HG02610 (cell line): ENCODE data around the gene CCR5AS.
"Not testable (repeated sequence)": the region's sequence is repeated elsewhere in the genome, so short reads cannot be mapped to it uniquely, and the experiment has no call there.

Experiments used
- ATAC-seq: cut with Tn5 transposase; IDR thresholded peaks from one replicate; pipeline ENCODE4 v1.9.1; 2021; ENCODE audit warnings: mild to moderate bottlenecking, moderate library complexity; ENCODE audit not compliant: unreplicated experiment

Gene CCR5AS

DNA sequence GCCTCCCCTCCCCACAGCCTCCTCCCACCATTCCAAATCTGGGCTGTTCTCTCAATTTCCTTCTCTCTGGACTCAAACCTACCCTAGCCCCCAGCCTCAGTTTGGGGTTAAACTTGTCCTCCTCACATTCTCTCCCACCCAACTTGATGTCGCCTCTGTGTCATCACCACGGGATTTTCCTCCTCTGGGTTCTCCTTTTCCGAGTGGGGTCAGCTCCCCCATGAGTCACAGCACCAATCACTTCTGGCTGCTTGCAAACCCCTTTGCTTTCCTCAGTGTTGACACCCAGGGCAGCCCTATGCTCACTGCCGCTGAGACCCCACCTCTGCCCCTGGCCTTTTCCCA is 451 bp downstream of the CCR5AS start:
- no peak for ATAC-seq

DNA sequence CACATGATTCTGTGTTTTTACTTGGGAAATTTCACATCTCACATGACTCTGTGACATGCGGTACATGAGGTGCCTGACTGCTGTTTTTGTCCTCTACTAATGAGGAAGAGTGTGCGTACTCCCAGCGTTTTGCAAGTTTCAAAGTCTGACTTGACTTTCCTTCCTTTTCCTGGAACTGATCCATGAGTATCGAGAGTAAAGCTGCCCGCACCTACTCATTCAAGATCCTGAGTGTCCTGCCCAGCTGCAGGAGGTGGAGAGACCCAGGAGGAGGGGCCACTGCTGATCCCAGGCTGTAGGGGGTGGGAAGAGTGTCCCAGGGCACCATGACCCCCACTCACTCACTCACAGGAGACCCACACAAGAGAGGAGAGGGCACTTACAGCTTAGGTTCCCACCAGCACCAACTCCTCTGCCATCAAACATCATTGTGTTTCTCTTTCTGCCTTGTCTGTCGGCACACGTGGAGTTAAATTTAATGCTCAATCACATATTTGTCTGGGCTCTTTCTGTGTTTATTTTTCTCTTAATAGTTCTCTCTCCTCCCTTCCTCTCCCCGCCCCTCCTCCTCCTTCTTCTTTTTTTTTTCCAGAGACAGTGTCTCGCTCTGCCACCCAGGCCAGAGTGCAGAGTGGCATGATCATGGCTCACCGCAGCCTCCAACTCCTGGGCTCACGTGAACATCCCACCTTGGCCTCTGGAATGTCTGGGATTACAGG is 1.4 kb downstream of the CCR5AS start:
- no peak for ATAC-seq

DNA sequence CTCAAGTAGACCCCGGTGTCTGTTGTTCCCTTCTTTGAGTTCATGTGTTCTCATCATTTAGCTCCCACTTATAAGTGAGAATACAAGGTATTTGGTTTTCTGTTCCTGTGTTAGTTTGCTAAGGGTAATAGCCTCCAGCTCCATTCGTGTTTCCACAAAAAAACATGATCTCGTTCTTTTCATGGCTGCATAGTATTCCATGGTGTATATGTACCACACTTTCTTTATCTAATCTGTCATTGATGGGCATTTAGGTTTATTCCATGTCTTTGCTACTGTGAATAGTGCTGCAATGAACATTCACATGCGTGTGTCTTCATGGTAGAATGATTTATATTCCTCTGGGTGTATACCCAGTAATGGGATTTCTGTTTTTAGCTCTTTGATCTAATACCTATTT is 4.0 kb downstream of the CCR5AS start:
- not testable (repeated sequence) for ATAC-seq

DNA sequence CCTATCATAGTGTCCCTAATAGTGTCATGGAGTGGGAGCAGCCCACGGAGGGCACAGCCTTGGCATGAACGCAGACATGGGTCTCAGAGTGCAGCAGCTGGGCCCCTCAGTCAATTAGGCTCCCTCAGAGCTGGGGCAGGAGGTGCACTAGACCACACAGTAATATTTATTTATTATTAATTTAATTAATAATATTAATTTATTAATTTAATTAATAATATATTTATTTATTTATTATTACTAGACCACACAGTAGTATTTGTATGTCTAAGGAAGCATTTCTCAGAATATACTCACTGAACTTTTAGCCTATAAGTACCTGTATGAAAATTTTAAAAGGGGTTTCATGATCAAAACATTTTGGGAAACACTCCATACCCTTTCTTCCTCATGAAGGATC is 5.3 kb downstream of the CCR5AS start:
- ATAC-seq, result no peak

DNA sequence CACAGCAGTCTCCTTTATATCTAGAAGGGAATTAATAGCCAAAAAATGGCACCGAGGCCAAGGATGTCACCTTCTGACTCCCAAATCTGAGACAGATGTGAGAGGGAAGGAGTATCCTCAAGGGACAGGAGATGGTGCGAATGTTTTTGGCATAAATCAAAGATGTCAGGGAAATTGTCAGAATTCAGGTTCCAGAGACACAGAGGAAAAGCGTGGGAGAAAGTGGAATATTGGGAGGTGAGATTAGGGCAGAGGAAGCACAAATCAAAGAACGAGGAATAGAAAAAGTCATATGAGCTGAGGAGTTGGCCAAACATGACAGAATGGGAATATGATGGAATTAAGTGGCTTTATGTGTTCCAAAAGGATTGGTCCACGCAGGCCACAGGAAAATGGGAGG is 6.0 kb downstream of the CCR5AS start:
- no peak for ATAC-seq

DNA sequence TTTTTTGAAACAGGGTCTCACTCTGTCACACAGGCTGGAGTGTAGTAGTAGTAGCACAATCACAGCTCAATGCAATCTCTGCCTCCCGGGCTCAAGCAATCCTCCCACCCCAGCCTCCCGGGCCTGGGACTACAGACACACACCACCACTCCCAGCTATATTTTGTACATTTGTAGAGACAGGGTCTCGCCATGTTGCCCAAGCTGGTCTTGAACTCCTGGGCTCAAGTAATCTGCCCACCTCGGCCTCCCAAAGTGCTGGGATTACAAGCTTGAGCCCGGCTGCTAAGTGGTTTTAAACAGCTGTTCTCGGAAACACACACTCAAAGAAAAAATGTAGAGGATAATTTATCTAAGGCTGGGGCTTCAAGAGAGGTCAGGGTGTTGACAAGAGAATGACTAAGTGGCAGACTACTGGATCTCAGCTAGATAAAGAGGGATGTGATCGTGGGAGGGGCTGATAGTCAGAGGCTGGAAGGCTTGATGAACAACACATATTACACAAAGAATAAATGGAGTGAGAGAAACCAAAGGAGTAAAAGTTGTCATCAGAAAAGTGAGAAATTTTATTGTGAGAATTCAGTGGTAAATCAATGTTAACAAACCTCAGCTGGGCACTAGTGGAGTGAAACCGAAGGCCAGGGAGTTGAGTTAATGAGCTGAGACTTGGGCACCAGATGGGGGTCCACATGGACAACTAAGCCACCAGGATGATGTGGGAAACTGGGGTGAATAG is 6.7 kb downstream of the CCR5AS start:
- ATAC-seq, result no peak

DNA sequence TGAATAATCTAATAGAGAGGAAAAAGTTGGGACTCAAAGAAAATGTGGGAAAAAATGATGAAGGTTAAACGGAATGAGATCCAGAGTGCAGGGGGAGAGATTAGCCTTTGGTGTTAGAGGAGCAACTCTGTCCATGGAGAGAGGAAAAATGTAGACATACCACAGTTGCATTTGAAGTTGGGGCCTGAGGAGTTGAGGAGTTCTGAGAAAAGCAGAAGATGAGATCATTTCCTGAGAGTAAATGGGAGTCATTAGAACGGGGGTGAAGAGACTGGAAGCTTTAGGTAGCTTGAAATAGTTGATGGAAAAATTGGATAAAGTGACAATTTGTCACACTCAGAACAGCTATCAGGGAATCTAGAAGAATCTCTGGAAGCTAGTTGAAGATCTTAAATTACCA is 7.3 kb downstream of the CCR5AS start:
- ATAC-seq, result no peak

DNA sequence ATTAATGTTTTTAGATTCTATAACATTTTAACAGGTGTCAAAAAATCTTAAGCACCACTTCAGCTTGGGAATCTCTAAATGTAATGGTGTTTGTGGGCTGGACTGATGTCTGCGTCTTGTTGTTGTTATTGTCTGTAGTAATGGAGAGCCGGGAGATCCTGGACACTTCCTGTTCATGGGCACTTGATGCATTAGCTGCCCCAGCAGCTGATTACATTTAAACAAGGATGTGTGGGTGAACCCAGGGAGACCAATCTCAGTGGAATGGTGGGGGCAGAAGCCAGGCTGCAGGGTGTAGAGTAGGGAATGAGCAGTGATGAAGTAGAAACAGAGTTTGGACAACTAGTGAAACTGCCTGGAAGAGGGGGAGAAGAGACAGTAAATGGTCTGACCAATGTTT is 7.8 kb downstream of the CCR5AS start:
- ATAC-seq, result no peak

DNA sequence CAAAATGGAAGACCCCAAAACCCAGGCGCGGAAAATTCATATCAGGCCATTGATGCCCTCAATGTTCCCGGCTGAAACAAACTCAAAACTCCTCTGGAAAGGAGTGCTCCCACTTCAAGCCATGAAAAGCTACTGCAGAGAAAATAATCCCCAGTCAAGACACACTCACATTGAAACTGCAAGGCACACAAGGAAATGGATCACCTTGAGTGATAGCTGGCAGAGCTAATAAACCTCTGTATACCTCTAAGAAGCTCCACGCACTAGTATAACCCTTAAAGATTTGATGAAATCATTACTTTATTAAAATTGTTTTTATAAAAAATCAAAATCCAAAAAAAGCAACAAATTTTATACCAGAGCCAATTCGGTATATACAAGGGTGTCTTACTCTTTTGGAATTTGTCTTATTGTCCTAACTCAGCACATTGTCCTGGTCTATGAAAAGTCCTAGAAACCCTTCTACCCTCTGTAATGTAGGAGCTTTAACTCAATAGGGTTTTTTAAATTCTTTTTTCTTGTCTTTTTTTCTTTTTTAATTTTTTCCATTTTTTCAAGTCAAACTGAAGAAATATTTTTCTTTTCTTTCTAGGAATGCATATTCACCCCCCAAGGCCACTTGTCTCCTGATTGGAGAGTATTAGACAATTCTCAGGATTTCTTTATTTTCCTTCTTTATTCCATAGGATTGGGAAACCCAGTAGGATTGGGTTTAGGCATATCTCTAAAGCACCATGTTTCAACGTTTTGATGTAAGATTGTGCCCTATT is 8.5 kb downstream of the CCR5AS start:
- no peak for ATAC-seq

DNA sequence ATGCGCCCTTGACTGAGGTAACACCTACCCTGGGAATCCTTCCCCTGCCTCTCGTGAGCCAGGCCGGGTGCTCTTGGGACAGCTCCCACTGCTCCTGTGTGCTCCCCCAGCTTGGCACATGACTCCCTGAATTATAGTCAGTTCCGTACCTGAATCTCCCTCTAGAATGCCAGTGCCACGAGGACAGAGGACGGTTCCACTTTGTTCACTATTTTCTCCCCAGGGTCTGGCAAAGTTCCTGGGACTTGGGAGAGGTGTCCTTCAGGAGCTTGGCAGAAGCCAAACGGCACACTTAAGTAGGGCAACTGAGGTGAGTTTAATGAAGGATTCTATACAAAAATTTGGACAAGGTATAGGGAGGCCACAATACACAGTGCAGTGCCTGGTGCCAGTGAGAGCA is 9.8 kb downstream of the CCR5AS start:
- no peak for ATAC-seq

DNA sequence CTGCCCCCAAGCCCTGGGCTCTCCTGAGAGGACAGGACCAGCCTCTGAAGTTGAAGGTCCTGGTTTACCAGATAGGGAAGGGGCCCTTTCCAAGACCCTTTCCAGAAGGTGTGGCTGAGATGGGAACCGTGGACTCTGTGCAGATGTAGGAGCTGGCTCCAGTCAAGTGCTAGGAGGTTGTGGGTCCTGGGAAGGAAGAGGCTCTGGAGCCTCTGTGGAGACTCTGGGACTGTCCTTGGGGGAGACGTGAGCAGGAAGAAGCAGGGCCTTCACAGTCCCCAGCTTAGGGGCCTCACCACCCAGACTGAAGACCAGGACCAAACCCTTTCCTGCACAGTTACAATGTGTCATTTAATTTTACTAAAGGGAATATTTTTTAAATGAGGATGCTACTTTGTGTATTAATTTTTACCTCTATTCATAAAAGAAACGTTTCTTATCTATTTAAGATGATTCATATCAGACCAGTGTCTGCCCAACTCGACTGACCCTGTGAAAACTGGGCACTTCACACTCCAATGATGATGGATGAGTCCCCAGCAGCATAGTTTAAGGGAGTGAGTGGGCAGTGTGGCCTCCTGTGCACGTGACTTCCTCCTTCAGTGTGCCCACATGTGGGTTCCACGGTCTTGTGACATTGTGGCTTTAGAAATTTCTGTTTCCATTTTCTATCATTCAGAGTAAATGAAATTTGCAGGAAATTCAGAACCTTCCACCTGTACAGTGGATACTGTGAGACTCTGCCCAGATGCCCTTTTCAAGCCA is 10.9 kb downstream of the CCR5AS start:
- ATAC-seq, result no peak

DNA sequence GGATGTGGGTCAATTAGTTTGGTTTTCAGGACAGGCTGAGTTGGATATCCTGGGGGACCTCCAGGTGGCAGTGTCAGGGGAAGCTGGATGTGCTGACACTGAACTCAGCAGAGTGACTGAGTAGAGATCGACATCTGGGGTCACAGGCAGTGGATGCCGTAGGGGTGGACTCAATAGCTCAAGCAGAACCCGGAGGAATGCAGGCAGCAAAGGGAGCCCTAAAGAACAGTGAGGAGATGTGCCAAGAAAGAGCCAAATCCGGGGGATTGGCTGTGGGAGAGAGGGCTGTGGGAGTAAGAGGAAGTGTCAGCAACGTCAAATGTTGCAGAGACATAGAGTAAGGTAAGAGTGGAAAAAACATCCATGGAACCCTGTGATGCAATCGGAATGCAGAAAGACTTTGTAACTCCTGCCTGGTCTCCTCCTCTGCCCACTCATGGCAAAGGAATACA is 11.6 kb downstream of the CCR5AS start:
- no peak for ATAC-seq

DNA sequence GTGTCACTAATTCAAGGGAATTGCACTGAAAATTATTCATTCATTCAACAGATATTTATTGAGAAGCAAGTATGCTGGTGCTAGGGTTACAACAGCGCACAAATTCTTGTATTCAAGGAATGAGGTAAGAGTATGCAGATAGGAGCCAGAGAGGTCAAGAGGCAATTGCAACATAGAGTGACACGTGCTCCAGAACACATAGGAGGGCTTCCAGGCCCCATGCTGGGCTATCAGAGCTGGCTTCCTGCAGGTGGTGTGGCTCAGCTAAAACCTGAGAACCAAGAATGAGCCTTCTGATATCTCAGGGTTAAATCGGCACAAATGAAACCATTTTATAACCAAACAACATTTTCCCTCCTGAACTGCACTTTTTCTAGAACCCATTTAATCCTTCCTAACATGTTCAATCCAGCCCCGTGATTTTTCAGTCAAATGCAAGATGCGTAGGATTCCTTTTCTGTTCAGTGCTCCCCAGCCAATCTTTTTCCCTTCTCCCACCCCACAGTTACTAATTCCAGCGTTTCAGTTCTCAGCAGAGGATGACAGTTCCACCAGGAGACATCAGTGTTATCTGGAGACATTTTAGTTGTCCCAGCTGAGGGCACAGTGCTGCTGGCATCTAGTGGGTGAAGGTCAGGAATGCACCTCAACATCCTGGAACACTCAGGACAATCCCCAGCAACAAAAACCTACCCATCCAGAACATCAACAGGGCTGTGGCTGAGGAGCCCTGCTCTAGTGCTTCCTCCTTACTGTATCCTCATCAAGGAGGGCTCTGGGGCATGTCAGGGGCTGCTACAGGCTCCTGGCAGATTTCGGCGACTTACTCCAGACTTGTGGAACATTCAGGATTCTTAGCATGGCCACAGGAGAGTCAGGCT is 13.1 kb downstream of the CCR5AS start:
- ATAC-seq, result no peak

DNA sequence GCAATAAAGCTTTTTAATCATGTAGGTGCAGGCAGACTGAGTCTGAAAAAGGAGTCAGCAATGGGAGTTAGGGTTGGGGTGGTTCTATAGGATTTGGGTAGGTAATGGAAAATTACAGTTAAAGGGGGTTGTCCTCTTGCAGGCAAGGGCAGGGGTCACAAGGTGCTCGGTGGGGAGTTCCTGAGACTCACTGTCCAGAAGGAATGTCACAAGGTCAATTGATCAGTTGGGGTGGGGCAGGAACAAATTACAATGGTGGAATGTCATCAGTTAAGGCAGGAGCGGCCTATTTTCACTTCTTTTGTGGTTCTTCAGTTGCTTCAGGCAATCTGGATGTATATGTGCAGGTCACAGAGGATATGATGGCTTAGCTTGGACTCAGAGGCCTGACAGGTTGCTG is 13.9 kb downstream of the CCR5AS start:
- ATAC-seq, result no peak

DNA sequence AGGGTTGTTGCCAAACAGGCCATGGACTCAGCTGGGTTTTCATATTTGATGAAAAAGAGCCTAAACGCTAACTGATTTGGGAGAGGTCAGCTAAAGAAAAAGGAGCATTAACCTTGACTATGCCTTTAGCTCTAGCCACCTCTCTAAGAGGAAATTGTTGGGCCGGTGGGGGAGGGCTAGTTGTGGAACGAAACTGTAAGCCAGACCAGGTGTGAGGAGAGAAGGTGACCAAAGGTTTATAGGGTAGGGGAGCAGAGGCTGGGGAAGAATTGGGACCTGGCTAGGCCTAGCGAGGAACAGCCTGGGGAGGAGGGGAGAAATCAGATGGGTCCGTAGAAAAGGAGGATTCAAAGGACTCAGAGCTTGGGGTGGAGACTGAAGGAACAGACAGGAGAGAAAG is 15.3 kb downstream of the CCR5AS start:
- not testable (repeated sequence) for ATAC-seq

DNA sequence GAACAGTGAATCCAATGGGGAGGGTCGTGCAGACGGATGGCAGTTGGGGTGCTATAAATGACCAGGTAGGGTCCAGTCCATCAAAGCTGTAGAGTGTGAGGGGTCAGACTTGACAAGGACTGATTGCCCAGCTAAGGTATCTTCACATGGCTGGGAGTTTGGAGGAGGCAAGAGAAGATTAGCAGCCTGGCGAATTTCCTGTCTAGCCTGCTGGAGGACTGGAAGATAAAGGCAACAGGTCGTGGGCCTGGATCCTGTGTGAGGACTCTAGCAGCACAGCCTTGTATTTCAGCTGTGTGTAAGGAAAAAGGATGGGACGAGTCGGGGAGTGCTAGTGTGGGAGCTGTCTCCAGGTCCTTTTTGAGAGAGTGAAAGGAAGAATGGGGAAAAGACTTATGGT is 17.6 kb downstream of the CCR5AS start:
- no peak for ATAC-seq

DNA sequence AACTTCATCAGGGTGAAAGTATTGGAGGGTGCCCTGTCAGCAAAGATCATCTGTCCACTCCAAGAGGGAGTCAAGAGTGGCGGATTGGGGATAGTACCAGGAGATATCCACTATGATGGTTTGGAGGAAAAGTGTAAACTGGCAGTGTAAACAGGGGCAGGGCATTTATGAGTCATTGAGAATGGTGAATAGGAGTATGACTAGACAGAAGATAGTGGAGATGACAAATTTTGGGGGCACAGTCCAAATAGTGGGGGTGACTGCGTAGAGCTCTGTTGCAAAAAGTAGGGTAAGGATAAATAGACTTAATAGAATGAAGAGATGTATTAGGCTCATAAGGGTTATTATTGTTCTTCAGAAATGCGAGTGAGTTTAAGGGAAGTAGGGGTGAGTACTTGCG is 18.0 kb downstream of the CCR5AS start:
- not testable (repeated sequence) for ATAC-seq

DNA sequence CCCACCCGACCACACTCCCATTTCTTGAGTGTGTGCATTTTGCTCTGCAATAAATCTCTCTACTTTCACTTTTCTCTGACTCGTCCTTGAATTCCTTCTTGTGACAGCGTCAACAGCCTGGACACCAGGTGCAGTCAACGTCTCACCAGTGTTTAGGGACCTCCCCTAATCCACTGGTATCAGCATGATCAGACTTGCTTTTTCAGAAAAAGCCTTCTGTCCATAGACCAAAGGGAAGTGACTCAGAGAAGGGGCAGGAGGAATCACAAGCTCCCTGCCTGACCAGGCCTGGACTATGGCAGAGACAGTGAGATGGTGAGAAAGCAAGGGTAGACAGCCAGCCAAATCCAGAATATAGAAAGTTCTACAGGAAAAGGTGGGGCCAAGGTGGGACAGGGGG is 20.7 kb downstream of the CCR5AS start:
- ATAC-seq, result no peak

DNA sequence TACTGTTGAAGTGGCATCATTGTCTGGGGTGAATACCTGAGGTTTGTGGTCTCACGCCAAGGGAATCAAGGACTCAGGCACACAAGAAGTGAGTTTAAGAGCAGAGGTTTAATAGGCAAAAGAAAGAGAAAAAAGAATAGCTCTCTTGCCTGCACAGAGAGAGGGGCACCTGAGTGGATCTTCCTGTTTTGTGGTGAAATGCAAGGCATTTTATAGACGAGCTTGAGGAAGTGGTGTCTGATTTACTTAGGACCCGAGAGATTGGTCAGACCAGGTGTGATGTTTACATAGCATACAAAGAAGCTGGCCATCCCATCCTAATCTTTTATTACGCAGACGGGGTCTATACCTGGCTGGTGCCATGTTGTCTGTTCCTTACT is 22.9 kb downstream of the CCR5AS start:
- ATAC-seq, result no peak

DNA sequence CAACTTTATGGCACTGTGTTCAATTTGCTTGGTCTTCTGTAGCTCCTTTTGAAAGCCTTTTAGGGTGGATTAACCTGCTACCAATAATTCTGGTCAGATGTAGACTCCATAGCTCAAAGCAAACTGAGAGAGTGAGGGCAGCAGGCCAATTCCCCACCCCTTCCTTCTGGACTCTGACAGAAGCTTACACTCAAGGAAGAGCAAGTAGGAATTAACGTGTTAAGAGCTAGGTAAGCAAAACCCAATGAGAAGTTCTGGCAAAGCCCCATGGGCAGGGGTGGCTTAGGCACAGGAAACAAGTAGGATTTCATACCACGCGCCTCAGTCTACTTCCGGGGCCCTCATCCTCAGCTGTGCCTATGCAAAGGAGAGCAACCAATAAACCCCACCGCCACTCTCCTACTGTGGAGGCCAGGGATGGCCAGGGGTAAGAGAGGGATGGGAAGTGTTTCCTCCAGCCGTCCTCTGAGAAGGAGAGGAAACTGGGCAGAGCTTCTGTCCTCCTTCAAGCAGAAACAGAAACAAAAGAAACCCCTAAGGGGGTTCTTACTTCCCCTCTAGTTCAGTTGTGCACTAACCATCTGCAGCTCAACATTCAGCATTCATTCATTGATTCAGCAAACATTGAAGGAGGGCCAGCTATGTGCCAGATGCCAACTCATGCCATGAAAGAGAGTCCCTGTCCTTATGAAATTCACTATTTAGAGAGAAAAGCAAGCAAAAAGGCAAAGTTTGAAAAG is 23.5 kb downstream of the CCR5AS start:
- no peak for ATAC-seq
